ENCODE data around the gene DVL2.

DVL2 gene

DNA sequence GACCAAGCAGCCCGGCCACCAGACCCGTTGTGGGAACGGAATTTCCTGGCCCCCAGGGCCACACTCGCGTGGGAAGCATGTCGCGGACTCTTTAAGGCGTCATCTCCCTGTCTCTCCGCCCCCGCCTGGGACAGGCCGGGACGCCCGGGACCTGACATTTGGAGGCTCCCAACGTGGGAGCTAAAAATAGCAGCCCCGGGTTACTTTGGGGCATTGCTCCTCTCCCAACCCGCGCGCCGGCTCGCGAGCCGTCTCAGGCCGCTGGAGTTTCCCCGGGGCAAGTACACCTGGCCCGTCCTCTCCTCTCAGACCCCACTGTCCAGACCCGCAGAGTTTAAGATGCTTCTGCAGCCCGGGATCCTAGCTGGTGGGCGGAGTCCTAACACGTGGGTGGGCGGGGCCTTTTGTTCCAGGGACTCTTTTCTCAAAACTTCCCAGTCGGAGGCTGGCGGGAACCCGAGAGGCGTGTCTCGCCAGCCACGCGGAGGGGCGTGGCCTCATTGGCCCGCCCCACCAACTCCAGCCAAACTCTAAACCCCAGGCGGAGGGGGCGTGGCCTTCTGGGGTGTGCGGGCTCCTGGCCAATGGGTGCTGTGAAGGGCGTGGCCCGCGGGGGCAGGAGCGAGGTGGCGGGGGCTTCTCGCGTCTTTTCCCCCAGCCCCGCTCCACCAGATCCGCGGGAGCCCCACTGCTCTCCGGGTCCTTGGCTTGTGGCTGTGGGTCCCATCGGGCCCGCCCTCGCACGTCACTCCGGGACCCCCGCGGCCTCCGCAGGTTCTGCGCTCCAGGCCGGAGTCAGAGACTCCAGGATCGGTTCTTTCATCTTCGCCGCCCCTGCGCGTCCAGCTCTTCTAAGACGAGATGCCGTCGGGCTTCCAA, 47.0 kb upstream of the DVL2 start, which contains the start of gene SLC2A4:
TSS of gene SLC2A4 (plus strand) at position 645 of the 879 bp plus-strand sequence. CDS start at position 862, 217 bp downstream.
- no peak within 1 kb of the TSS for H3K27ac ChIP-seq (ENCODE audit: low read depth, low read length)

DNA sequence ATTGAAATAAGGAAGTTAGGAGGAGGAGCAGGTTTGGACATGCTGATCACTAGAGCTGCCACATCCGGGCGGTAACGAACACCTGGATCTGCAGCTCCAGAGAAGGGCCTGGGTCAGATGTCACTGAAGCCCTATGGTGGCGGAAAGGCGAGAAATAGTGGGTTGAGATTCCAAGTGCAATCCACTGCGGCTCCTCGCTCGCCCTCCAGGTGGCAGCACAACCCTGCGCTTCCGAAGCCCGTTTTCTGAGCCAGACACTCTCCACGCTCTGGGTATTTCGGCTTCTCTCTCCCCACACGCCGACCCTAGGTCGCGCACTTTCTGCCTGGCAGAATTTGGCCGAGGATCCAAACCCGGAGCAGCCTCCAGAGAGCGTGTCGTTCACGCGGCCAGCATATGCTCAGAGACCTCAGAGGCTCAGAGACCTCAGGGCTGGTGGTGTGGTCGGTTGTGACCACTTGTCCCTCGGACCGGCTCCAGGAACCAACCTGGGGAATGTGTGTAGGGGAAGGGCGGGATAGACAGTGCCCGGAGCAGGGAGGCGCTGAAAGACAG, 46.3 kb upstream of the DVL2 start:
- Histone ChIP-seq H3K4me2 (ENCODE audit: low read length) (peak overlapping the region; percentile 41), H4K8ac (ENCODE audit: low read depth, low read length) (no peak overlapping the region), H2BK120ac (ENCODE audit: low read depth, low read length) (no peak overlapping the region), H3K27ac (ENCODE audit: low read depth, low read length) (no peak overlapping the region), H3K9ac (ENCODE audit: low read length) (peak overlapping the region; percentile 30), H3K56ac (ENCODE audit: low read length) (peak overlapping the region; percentile 61), H4K5ac (ENCODE audit: low read length) (no peak overlapping the region), H2BK15ac (replicated peaks; ENCODE audit: low read depth) (no peak overlapping the region), H3K79me2 (ENCODE audit: control insufficient read depth, insufficient read depth, low read length) (no peaks in the 10 kb centered on the region), H3K79me1 (ENCODE audit: low read length) (no peaks in the 10 kb centered on the region), H3K4me3 (ENCODE audit: low read length) (no peak overlapping the region), H3K23ac (ENCODE audit: low read length) (no peak overlapping the region), H2BK5ac (ENCODE audit: low read length) (no peak overlapping the region), H2AK5ac (ENCODE audit: low read length) (no peak overlapping the region), H3K18ac (ENCODE audit: low read length) (no peak overlapping the region), H3K4ac (ENCODE audit: low read depth, low read length) (no peak overlapping the region), H3K36me3 (ENCODE audit: control insufficient read depth, insufficient read depth, low read length) (no peaks in the 10 kb centered on the region), H3K4me1 (ENCODE audit: control insufficient read depth, low read depth, low read length) (no peaks in the 10 kb centered on the region), H3K27me3 (ENCODE audit: insufficient read depth, low read length, poor library complexity) (no peaks in the 10 kb centered on the region)
- peak; percentile 94 for DNase-seq
- WGBS (ENCODE audit: extremely low coverage, insufficient coverage, low lambda C conversion rate): no CpG with 5 or more reads among the region's 29 CpGs

More for the DNA sequence above, 47.0 kb upstream of the DVL2 start, which contains the start of gene SLC2A4:
- H4K8ac ChIP-seq (ENCODE audit: low read depth, low read length): no peak within 1 kb of the TSS
- peak within 1 kb of the TSS; percentile 46 for H3K4me3 ChIP-seq (ENCODE audit: low read length)
- no peaks in the 10 kb centered on the region for H3K79me1 ChIP-seq (ENCODE audit: low read length)
- H3K4me2 ChIP-seq (ENCODE audit: low read length): peak within 1 kb of the TSS; percentile 70
- no peak within 1 kb of the TSS for H3K4ac ChIP-seq (ENCODE audit: low read depth, low read length)
- H3K36me3 ChIP-seq (ENCODE audit: control insufficient read depth, insufficient read depth, low read length): no peaks in the 10 kb centered on the region
- H2BK5ac ChIP-seq (ENCODE audit: low read length): no peak within 1 kb of the TSS
- peak within 1 kb of the TSS; percentile 67 for H3K56ac ChIP-seq (ENCODE audit: low read length)
- H3K27me3 ChIP-seq (ENCODE audit: insufficient read depth, low read length, poor library complexity): no peaks in the 10 kb centered on the region
- H3K18ac ChIP-seq (ENCODE audit: low read length): no peak within 1 kb of the TSS
- no peak within 1 kb of the TSS for H2BK120ac ChIP-seq (ENCODE audit: low read depth, low read length)
- peak within 1 kb of the TSS; percentile 61 for H3K9ac ChIP-seq (ENCODE audit: low read length)
- no peaks in the 10 kb centered on the region for H3K4me1 ChIP-seq (ENCODE audit: control insufficient read depth, low read depth, low read length)
- no peaks in the 10 kb centered on the region for H3K79me2 ChIP-seq (ENCODE audit: control insufficient read depth, insufficient read depth, low read length)
- H4K5ac ChIP-seq (ENCODE audit: low read length): no peak within 1 kb of the TSS
- peak; percentile 99 for DNase-seq
- H3K23ac ChIP-seq (ENCODE audit: low read length): no peak within 1 kb of the TSS
- no peak within 1 kb of the TSS for H2AK5ac ChIP-seq (ENCODE audit: low read length)
- WGBS (ENCODE audit: extremely low coverage, insufficient coverage, low lambda C conversion rate): no CpG with 5 or more reads among the region's 71 CpGs
- H2BK15ac ChIP-seq (replicated peaks; ENCODE audit: low read depth): no peak within 1 kb of the TSS

DNA sequence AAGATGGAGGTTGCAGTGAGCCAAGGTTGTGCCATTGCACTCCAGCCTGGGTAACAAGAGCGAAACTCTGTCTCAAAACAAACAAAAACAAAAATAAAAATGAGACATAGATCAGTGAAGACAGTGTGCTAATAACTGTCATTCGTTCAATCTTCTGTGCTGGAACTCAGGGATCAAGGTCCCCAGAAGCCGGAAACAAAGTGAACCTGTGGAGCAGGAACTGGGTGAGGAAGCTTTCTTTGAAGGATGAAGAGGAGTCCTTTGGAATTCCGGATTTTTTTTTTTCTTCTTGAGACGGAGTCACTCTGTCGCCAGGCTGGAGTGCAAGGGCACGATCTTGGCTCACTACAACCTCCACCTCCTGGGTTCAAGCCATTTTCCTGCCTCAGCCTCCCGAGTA, 45.1 kb upstream of the DVL2 start:
- Histone ChIP-seq H3K4ac (ENCODE audit: low read depth, low read length) (no peak overlapping the region), H3K9ac (ENCODE audit: low read length) (no peak overlapping the region), H3K18ac (ENCODE audit: low read length) (no peak overlapping the region), H3K79me2 (ENCODE audit: control insufficient read depth, insufficient read depth, low read length) (no peaks in the 10 kb centered on the region), H3K56ac (ENCODE audit: low read length) (no peak overlapping the region), H2BK15ac (replicated peaks; ENCODE audit: low read depth) (no peak overlapping the region), H3K79me1 (ENCODE audit: low read length) (no peaks in the 10 kb centered on the region), H2BK5ac (ENCODE audit: low read length) (no peak overlapping the region), H4K5ac (ENCODE audit: low read length) (no peak overlapping the region), H3K36me3 (ENCODE audit: control insufficient read depth, insufficient read depth, low read length) (no peaks in the 10 kb centered on the region), H3K4me3 (ENCODE audit: low read length) (no peak overlapping the region), H3K27ac (ENCODE audit: low read depth, low read length) (no peak overlapping the region), H3K27me3 (ENCODE audit: insufficient read depth, low read length, poor library complexity) (no peaks in the 10 kb centered on the region), H3K4me1 (ENCODE audit: control insufficient read depth, low read depth, low read length) (no peaks in the 10 kb centered on the region), H2AK5ac (ENCODE audit: low read length) (no peak overlapping the region), H4K8ac (ENCODE audit: low read depth, low read length) (no peak overlapping the region), H3K4me2 (ENCODE audit: low read length) (no peak overlapping the region), H2BK120ac (ENCODE audit: low read depth, low read length) (no peak overlapping the region), H3K23ac (ENCODE audit: low read length) (no peak overlapping the region)
- no peak for DNase-seq
- no CpG with 5 or more reads among the region's 8 CpGs for WGBS (ENCODE audit: extremely low coverage, insufficient coverage, low lambda C conversion rate)

DNA sequence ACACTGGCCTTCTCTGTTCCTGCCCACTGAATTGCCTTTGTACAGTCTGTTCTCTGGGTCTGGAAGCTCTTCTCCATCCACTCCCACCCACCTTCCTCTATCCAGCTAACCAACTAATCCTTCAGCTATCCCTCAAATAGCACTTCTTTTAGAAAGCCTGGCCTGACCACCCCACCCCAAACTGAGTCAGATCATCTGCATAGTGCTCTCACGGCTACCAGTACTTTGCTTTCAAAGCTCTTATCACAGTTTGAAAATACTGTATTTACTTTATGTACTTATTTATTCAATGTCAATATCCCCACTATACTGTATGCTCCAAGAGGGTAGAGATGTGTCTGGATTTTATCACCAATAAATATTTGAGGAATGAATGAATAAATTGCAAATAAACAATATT, 32.5 kb upstream of the DVL2 start:
- no CpG with 5 or more reads among the region's 1 CpG for WGBS (ENCODE audit: extremely low coverage, insufficient coverage, low lambda C conversion rate)
- Histone ChIP-seq H3K27me3 (ENCODE audit: insufficient read depth, low read length, poor library complexity) (no peaks in the 10 kb centered on the region), H2AK5ac (ENCODE audit: low read length) (no peak overlapping the region), H3K79me2 (ENCODE audit: control insufficient read depth, insufficient read depth, low read length) (peaks cover 3% of the 10 kb centered on the region), H3K27ac (ENCODE audit: low read depth, low read length) (no peak overlapping the region), H3K4me1 (ENCODE audit: control insufficient read depth, low read depth, low read length) (no peaks in the 10 kb centered on the region), H3K4me2 (ENCODE audit: low read length) (no peak overlapping the region), H3K36me3 (ENCODE audit: control insufficient read depth, insufficient read depth, low read length) (no peaks in the 10 kb centered on the region), H3K9ac (ENCODE audit: low read length) (no peak overlapping the region), H2BK5ac (ENCODE audit: low read length) (no peak overlapping the region), H2BK15ac (replicated peaks; ENCODE audit: low read depth) (no peak overlapping the region), H3K18ac (ENCODE audit: low read length) (no peak overlapping the region), H3K4ac (ENCODE audit: low read depth, low read length) (no peak overlapping the region), H2BK120ac (ENCODE audit: low read depth, low read length) (no peak overlapping the region), H3K56ac (ENCODE audit: low read length) (no peak overlapping the region), H4K5ac (ENCODE audit: low read length) (no peak overlapping the region), H3K4me3 (ENCODE audit: low read length) (no peak overlapping the region), H4K8ac (ENCODE audit: low read depth, low read length) (no peak overlapping the region), H3K23ac (ENCODE audit: low read length) (no peak overlapping the region), H3K79me1 (ENCODE audit: low read length) (peaks cover under 1% of the 10 kb centered on the region)
- DNase-seq: no peak

DNA sequence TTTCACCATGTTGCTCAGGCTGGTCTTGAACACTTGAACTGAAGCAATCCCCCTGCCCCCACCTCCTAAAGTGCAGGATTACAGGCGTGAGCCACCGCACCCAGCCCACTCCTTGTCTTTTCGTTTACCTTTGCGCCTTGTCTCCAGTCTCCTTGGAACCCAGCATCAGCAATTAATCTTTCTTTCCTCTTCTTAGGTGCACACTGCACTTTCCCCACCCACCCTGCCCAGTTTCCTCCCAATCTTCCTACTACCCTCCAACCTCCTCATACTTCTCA, 29.4 kb upstream of the DVL2 start:
- no peak overlapping the region for H2BK15ac ChIP-seq (replicated peaks; ENCODE audit: low read depth)
- no peak overlapping the region for H2BK120ac ChIP-seq (ENCODE audit: low read depth, low read length)
- no peak overlapping the region for H2AK5ac ChIP-seq (ENCODE audit: low read length)
- H3K4me3 ChIP-seq (ENCODE audit: low read length): no peak overlapping the region
- peaks cover 2% of the 10 kb centered on the region for H3K36me3 ChIP-seq (ENCODE audit: control insufficient read depth, insufficient read depth, low read length)
- no peak overlapping the region for H3K18ac ChIP-seq (ENCODE audit: low read length)
- H3K27me3 ChIP-seq (ENCODE audit: insufficient read depth, low read length, poor library complexity): no peaks in the 10 kb centered on the region
- no peak overlapping the region for H3K27ac ChIP-seq (ENCODE audit: low read depth, low read length)
- peak overlapping the region; percentile 52 for H2BK5ac ChIP-seq (ENCODE audit: low read length)
- no peak overlapping the region for H3K4me2 ChIP-seq (ENCODE audit: low read length)
- H4K8ac ChIP-seq (ENCODE audit: low read depth, low read length): no peak overlapping the region
- H3K56ac ChIP-seq (ENCODE audit: low read length): peak overlapping the region; percentile 88
- H3K79me1 ChIP-seq (ENCODE audit: low read length): peaks cover 9% of the 10 kb centered on the region
- H3K23ac ChIP-seq (ENCODE audit: low read length): peak overlapping the region; percentile 11
- no CpG with 5 or more reads among the region's 4 CpGs for WGBS (ENCODE audit: extremely low coverage, insufficient coverage, low lambda C conversion rate)
- peak overlapping the region; percentile 74 for H3K9ac ChIP-seq (ENCODE audit: low read length)
- peaks cover 5% of the 10 kb centered on the region for H3K4me1 ChIP-seq (ENCODE audit: control insufficient read depth, low read depth, low read length)
- DNase-seq: peak; percentile 25
- no peak overlapping the region for H3K4ac ChIP-seq (ENCODE audit: low read depth, low read length)
- H3K79me2 ChIP-seq (ENCODE audit: control insufficient read depth, insufficient read depth, low read length): peaks cover 24% of the 10 kb centered on the region
- H4K5ac ChIP-seq (ENCODE audit: low read length): no peak overlapping the region

Measured in mesendoderm (in vitro differentiated cells).